Measurements from ENCODE around the gene IMP4.

- TF ChIP-seq, protein P1, sequence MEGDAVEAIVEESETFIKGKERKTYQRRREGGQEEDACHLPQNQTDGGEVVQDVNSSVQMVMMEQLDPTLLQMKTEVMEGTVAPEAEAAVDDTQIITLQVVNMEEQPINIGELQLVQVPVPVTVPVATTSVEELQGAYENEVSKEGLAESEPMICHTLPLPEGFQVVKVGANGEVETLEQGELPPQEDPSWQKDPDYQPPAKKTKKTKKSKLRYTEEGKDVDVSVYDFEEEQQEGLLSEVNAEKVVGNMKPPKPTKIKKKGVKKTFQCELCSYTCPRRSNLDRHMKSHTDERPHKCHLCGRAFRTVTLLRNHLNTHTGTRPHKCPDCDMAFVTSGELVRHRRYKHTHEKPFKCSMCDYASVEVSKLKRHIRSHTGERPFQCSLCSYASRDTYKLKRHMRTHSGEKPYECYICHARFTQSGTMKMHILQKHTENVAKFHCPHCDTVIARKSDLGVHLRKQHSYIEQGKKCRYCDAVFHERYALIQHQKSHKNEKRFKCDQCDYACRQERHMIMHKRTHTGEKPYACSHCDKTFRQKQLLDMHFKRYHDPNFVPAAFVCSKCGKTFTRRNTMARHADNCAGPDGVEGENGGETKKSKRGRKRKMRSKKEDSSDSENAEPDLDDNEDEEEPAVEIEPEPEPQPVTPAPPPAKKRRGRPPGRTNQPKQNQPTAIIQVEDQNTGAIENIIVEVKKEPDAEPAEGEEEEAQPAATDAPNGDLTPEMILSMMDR (IDR thresholded peaks at IDR 0.05), result no peak
- TF ChIP-seq POLR2A (IDR thresholded peaks at IDR 0.05) (no peak), POLR2AphosphoS5 (IDR thresholded peaks at IDR 0.05) (no peak)
Observed at GRCh38 chr2:130346741-130347066, 4.0 kb downstream of the IMP4 start.

Measured in breast epithelium (tissue), 3 donors.